Keratinocyte (primary cell): ENCODE measurements around the gene GPX2.

Source experiments
- EZH2 ChIP-seq: IDR thresholded peaks from one replicate; pipeline ENCODE4 v1.6.1; 2012; ENCODE audit warnings: inconsistent platforms, mild to moderate bottlenecking, low read length, moderate library complexity
- TF ChIP-seq, protein P1 (sequence below), 3 experiments: IDR thresholded peaks in 1 of 3; conservative IDR thresholded peaks in 1 of 3; optimal IDR thresholded peaks in 1 of 3; 2 replicates in 2 of 3; 3 replicates in 1 of 3; pipeline versions ENCODE3 to v1.5.1; 2011; ENCODE audit warnings: low read length in 3 of 3, mild to moderate bottlenecking in 3 of 3, moderate library complexity in 2 of 3, control low read depth in 1 of 3, inconsistent platforms in 1 of 3; ENCODE audit not compliant: insufficient read depth in 2 of 3; ENCODE audit errors: extremely low read depth in 1 of 3

DNA sequence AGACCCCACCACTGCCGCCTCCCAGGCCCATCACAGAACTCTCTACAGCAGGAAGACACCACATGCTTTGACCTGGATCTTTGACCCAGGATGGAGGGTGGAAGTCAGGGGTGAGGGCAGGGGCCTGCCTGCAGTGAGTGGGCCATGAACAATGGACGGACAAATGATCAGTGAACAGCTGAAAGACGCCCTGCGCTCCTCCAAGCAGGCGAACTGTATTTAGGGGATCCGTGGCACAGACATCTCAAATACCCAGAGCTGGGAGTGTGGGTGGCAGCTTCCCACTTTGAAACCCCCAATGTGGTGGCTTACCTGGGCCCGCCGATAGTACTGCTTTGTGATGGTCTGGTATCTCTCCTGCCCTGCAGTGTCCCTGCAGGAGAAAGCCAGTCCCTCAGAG lies 8.7 kb upstream of the GPX2 start:
- TF ChIP-seq, protein P1, sequence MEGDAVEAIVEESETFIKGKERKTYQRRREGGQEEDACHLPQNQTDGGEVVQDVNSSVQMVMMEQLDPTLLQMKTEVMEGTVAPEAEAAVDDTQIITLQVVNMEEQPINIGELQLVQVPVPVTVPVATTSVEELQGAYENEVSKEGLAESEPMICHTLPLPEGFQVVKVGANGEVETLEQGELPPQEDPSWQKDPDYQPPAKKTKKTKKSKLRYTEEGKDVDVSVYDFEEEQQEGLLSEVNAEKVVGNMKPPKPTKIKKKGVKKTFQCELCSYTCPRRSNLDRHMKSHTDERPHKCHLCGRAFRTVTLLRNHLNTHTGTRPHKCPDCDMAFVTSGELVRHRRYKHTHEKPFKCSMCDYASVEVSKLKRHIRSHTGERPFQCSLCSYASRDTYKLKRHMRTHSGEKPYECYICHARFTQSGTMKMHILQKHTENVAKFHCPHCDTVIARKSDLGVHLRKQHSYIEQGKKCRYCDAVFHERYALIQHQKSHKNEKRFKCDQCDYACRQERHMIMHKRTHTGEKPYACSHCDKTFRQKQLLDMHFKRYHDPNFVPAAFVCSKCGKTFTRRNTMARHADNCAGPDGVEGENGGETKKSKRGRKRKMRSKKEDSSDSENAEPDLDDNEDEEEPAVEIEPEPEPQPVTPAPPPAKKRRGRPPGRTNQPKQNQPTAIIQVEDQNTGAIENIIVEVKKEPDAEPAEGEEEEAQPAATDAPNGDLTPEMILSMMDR (optimal IDR thresholded peaks at IDR 0.05 in 1 of 3, IDR thresholded peaks at IDR 0.05 in 1 of 3, conservative IDR thresholded peaks at IDR 0.05 in 1 of 3; ENCODE audit: extremely low read depth in 1 of 3, insufficient read depth in 2 of 3, low read length in 3 of 3): no peak
- TF ChIP-seq EZH2: no peak
